Measurements from ENCODE around the gene UBE2Q2. TPM values are rescaled to one million over a fixed set of nuclear protein-coding genes. Genes with fewer than 3 reads are reported as not detected.
A peak's percentile ranks its signal among the peaks of the same experiment; 100 is the strongest.

Gene UBE2Q2
- total and polyA plus RNA-seq, 9 of the 15 experiments (the other 6 are each of a cell fraction or from before 2014, with no cell fraction given) = 6.2 to 24.0 (median 16.2) TPM

GRCh38 chr15:75842722-75843677 lies at the start of gene UBE2Q2 (continued):
- TF ChIP-seq TCF15 (CRISPR knock-in tag; IDR thresholded peaks at IDR 0.05) (no peak; the same call in 1 of the 2 replicates), MYNN (IDR thresholded peaks at IDR 0.05) (no peak), MYNN (CRISPR knock-in tag; IDR thresholded peaks at IDR 0.05) (no peak), ZEB2 (IDR thresholded peaks at IDR 0.05) (peak; percentile 47; the same call in 1 of the 2 replicates), TCFL5 (CRISPR knock-in tag; conservative IDR thresholded peaks at IDR 0.05) (no peak), ERF (CRISPR knock-in tag; IDR thresholded peaks at IDR 0.05) (0 out of 2 replicates have a peak, but pooled peaks have one; percentile 29), EWSR1 (IDR thresholded peaks at IDR 0.05; ENCODE audit: borderline replicate concordance, low read depth, partially characterized antibody) (no peak), ZNF586 (CRISPR knock-in tag; conservative IDR thresholded peaks at IDR 0.05) (no peak), ZC3H4 (CRISPR knock-in tag; IDR thresholded peaks at IDR 0.05; ENCODE audit: borderline replicate concordance) (0 out of 2 replicates have a peak, but pooled peaks have one; percentile 33), CHD4 (IDR thresholded peaks at IDR 0.05; ENCODE audit: insufficient read depth, insufficient replicate concordance, low read depth, low read length, poor library complexity, severe bottlenecking) (no peak), JUNB (CRISPR knock-in tag; conservative IDR thresholded peaks at IDR 0.05) (no peak), HMG20B (CRISPR knock-in tag; IDR thresholded peaks at IDR 0.05) (no peak), ZBTB9 (CRISPR knock-in tag; IDR thresholded peaks at IDR 0.05) (0 out of 2 replicates have a peak, but pooled peaks have one; percentile 68), NR2C2 (CRISPR knock-in tag; IDR thresholded peaks at IDR 0.05) (no peak), NR2C2 (tag; IDR thresholded peaks at IDR 0.05) (peak; percentile 67; the same call in 1 of the 2 replicates), PCBP1 (IDR thresholded peaks at IDR 0.05; ENCODE audit: low read depth, low read length, poor library complexity, severe bottlenecking) (peak; percentile 74), CREB3L1 (IDR thresholded peaks at IDR 0.05; ENCODE audit: borderline replicate concordance, low read depth) (peak; percentile 98), SMARCC2 (IDR thresholded peaks at IDR 0.05; ENCODE audit: low read depth) (no peak), CREB5 (CRISPR knock-in tag; IDR thresholded peaks at IDR 0.05) (no peak), NKRF (IDR thresholded peaks at IDR 0.05; ENCODE audit: borderline replicate concordance) (peak; percentile 55)

Data from K562 (cell line).